Mucosa of descending colon (tissue), 3 donors: ENCODE data around the gene ACOT7. TPM values are rescaled to one million over a fixed set of nuclear protein-coding genes. Genes with fewer than 3 reads are reported as not detected.
"Not testable (repeated sequence)": the region's sequence is repeated elsewhere in the genome, so short reads cannot be mapped to it uniquely, and the experiment has no call there.

Experiments used
- ATAC-seq: fragments of 200-7000 bp; cut with Tn5 transposase; one replicate; pipeline ENCODE4 v1.9.1; 2020; ENCODE audit warnings: mild to moderate bottlenecking, moderate library complexity
- DNase-seq, 3 donors: peaks; one replicate each; pipeline ENCODE4 v3.0.0-alpha.2; 2020
- H3K36me3 ChIP-seq: fragments of 200-600 bp; one replicate; pipeline ENCODE4 v1.8.0; 2021; ENCODE audit warnings: low read depth, mild to moderate bottlenecking
- H3K4me1 ChIP-seq: fragments of 200-600 bp; one replicate; pipeline ENCODE4 v1.8.0; 2021; ENCODE audit warnings: low read depth, mild to moderate bottlenecking
- H3K4me3 ChIP-seq: fragments of 200-600 bp; one replicate; pipeline ENCODE4 v1.8.0; 2021; ENCODE audit warnings: mild to moderate bottlenecking
- H3K9me3 ChIP-seq: fragments of 200-600 bp; one replicate; pipeline ENCODE4 v1.8.0; 2021; ENCODE audit warnings: mild to moderate bottlenecking
- intact Hi-C, 2 donors: fragments of 100-400 bp; cut with DNase I in 1 of 2; cut with micrococcal nuclease in 1 of 2; formaldehyde crosslinking; loops; one replicate each; pipeline versions ENCODE4 v1.11.0 to v1.11.1; 2022; cut with DNase I, micrococcal nuclease
- total RNA-seq, 3 donors: library from RNA; stranded (reverse); fragmentation: NEBNext Ultra II Directional in 2 of 3; extraction: Animal tissue kit (Norgen Biotek cat#: 25700) in 2 of 3; gene quantifications; one replicate each; pipeline versions ENCODE4 v1.2.1 to v1.2.4, GENCODE V29; 2021 to 2023
- TF ChIP-seq, protein P1 (sequence below): fragments of 200-600 bp; IDR thresholded peaks from one replicate; pipeline ENCODE4 v1.8.0; 2022; ENCODE audit warnings: antibody characterized with exemption, mild to moderate bottlenecking
- donor health status: DM: no; HTN: no; CAD: no; lungs with moderate emphysema.
- donor health status: DM: no; HTN: no; CAD: no.
- donor health status: DM: no; HTN: yes; CAD: no.

Gene ACOT7
- total RNA-seq, 3 donors from 2014 or later: 37.9 to 60.1 (median 42.7) TPM

- TF ChIP-seq, protein P1, sequence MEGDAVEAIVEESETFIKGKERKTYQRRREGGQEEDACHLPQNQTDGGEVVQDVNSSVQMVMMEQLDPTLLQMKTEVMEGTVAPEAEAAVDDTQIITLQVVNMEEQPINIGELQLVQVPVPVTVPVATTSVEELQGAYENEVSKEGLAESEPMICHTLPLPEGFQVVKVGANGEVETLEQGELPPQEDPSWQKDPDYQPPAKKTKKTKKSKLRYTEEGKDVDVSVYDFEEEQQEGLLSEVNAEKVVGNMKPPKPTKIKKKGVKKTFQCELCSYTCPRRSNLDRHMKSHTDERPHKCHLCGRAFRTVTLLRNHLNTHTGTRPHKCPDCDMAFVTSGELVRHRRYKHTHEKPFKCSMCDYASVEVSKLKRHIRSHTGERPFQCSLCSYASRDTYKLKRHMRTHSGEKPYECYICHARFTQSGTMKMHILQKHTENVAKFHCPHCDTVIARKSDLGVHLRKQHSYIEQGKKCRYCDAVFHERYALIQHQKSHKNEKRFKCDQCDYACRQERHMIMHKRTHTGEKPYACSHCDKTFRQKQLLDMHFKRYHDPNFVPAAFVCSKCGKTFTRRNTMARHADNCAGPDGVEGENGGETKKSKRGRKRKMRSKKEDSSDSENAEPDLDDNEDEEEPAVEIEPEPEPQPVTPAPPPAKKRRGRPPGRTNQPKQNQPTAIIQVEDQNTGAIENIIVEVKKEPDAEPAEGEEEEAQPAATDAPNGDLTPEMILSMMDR: peak; percentile 13
- intact Hi-C loops, H3K4me3 ChIP-seq, H3K36me3 ChIP-seq, H3K4me1 ChIP-seq, H3K9me3 ChIP-seq: not testable (repeated sequence)
- ATAC-seq (peak; percentile 34), DNase-seq (peak in 2 of 3 donors; percentile 57 to 62)
Observed at GRCh38 chr1:6437012-6437700, 43.6 kb upstream of the ACOT7 start.

- ATAC-seq: not testable (repeated sequence)
Observed at GRCh38 chr1:6436277-6436676, 42.7 kb upstream of the ACOT7 start.

DNA sequence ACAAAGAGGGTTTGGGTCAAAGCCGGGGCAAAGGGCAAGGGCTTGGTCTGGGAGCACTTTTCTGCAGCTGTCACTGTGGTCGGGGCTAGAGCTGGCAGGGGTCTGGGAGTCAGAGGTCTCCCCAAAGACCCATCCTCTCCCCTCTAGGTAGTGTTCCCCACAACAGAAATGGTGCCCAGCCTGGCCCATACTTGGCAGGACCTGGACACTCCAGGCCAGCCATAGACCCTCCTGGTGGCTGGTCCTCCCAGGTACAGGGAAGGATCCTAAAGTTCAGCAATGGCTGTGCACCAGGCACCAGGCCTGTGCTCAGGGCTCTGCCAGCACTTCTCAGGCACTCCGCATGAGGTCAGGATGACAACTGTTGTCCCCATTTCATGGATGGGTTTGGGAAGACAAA lies 42.0 kb upstream of the ACOT7 start:
- no peak for ATAC-seq
- intact Hi-C loops: no loop called here
- Histone ChIP-seq H3K36me3 (no peaks in the 10 kb centered on the region), H3K9me3 (no peaks in the 10 kb centered on the region), H3K4me1 (peaks cover 6% of the 10 kb centered on the region), H3K4me3 (no peak overlapping the region)
- TF ChIP-seq, protein P1: no peak
- no peak for DNase-seq

More at GRCh38 chr1:6436277-6436676, 42.7 kb upstream of the ACOT7 start:
- H3K4me1 ChIP-seq, intact Hi-C loops, DNase-seq, H3K36me3 ChIP-seq, H3K4me3 ChIP-seq, H3K9me3 ChIP-seq: not testable (repeated sequence)

- Histone ChIP-seq H3K4me3 (no peak overlapping the region), H3K4me1 (peaks cover 5% of the 10 kb centered on the region), H3K36me3 (no peaks in the 10 kb centered on the region), H3K9me3 (no peaks in the 10 kb centered on the region)
- intact Hi-C loops: no loop called here
- TF ChIP-seq, protein P1: no peak
- no peak for DNase-seq
- no peak for ATAC-seq
Observed at GRCh38 chr1:6435129-6435528, 41.6 kb upstream of the ACOT7 start.

DNA sequence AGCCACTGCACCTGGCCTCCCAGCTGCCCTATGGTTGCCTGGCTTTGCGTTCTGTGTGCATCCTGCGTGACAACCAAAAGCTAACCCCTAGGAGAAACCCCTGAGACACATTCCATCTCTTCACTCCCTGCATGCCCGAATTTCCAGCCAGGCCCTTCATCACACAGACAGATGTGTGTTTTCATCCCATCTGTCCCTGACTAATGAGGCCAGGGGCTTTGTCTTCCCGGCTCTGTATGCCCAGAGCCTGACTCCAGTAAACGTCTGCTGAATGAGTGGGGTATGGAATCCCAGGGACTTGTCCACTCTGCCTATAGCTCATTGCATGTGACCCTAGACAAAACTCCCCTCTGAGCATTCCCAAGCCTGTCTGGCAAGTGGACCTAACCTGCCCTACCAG lies 40.6 kb upstream of the ACOT7 start:
- Histone ChIP-seq H3K9me3 (no peaks in the 10 kb centered on the region), H3K4me1 (no peaks in the 10 kb centered on the region), H3K4me3 (no peak overlapping the region), H3K36me3 (no peaks in the 10 kb centered on the region)
- TF ChIP-seq, protein P1: no peak
- DNase-seq: no peak
- no peak for ATAC-seq
- intact Hi-C loops: no loop called here

DNA sequence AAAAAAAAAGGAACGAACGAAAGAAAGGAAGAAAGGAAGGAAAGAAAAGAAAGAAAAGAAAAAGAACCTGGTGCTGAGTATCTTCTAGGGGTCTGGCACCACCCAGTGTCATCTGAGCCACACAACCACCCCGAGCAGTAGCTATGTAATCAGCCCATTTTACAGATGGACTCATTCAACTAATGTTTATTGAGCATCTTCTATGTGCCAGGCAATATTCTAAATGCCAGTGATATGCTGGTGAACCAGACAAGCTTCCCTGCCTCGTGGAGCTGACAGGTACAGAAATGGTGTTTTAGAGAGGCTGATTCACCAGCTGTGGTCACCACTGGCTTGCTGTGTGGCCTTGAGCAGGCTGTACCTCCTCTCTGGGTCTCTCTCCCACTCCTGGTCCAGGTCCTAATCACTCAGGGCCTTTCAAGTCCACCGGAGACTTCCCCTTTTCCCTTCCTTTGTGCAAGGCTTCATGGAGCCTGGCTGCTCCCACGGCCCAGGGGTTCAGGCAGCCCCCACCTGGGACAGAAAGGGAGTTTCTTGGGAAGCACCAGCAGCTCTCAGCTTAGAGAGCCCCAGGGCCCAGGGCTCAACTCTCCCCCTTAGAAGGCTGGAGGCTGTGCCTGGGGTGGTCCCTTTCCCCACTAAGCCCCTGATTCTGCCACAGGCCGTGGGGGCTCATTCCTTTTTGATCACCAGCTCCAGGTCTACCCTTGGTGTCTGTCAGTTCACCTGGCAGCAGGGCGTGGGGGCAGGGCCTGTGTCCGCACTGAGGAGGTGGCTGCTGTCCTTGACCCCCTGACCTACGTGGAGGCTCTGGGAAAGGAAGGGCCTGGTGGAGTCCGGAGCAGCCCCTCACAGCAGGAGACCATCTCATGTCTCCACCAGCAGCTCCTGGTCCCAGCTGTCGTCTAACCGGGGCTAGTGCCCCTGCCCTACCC lies 38.3 kb upstream of the ACOT7 start:
- H3K36me3 ChIP-seq, H3K9me3 ChIP-seq, ATAC-seq, H3K4me3 ChIP-seq, DNase-seq, intact Hi-C loops: not testable (repeated sequence)
- peaks cover 14% of the 10 kb centered on the region for H3K4me1 ChIP-seq

- intact Hi-C loops, H3K36me3 ChIP-seq, H3K4me3 ChIP-seq, DNase-seq, H3K9me3 ChIP-seq, ATAC-seq: not testable (repeated sequence)
- peaks cover 23% of the 10 kb centered on the region for H3K4me1 ChIP-seq
Observed at GRCh38 chr1:6429660-6430411, 36.3 kb upstream of the ACOT7 start.

DNA sequence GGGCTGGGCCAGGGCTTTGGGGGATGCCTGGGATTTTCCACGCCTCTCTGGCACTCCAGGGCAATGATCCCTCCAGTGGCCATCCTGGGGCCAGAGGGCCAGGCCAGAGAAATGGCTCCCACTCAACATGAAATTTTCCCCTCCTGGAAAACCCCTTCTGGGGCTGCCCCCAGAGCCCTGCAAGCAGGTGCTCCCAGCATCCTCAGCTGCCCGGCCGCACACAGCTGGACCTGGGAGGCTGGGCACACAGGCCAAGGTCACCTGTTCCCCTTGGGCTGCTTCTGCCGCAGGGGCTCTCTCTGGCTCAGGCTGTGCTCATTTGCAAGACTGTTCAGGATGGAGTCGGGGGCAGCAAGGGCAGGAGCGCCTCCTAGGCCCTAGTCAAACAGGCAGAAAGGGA lies 34.9 kb upstream of the ACOT7 start:
- ATAC-seq: not testable (repeated sequence)

More for the DNA sequence above, 34.9 kb upstream of the ACOT7 start:
- intact Hi-C loops, H3K36me3 ChIP-seq, H3K4me3 ChIP-seq, H3K9me3 ChIP-seq, DNase-seq: not testable (repeated sequence)
- peaks cover 33% of the 10 kb centered on the region for H3K4me1 ChIP-seq
